BLaER1 (cell line): ENCODE results near the gene PSMB3.

ENCODE experiments used
- H3K27ac ChIP-seq: shearing (Covaris generic); formaldehyde crosslinking; 2 replicates; pipeline ENCODE4 v1.8.1; 2022
- H3K27me3 ChIP-seq: shearing (Covaris generic); formaldehyde crosslinking; 2 replicates; pipeline ENCODE4 v1.8.1; 2022
- H3K36me3 ChIP-seq: shearing (Covaris generic); formaldehyde crosslinking; 2 replicates; pipeline ENCODE4 v1.8.1; 2022
- H3K4me1 ChIP-seq: shearing (Covaris generic); formaldehyde crosslinking; 2 replicates; pipeline ENCODE4 v1.8.1; 2022
- H3K4me2 ChIP-seq: shearing (Covaris generic); formaldehyde crosslinking; 2 replicates; pipeline ENCODE4 v1.8.1; 2022
- H3K4me3 ChIP-seq: shearing (Covaris generic); formaldehyde crosslinking; 2 replicates; pipeline ENCODE4 v1.8.1; 2022
- H3K9ac ChIP-seq: shearing (Covaris generic); formaldehyde crosslinking; 2 replicates; pipeline ENCODE4 v1.8.1; 2022
- H3K9me3 ChIP-seq: shearing (Covaris generic); formaldehyde crosslinking; 2 replicates; pipeline ENCODE4 v1.8.1; 2022
- H4K20me1 ChIP-seq: shearing (Covaris generic); formaldehyde crosslinking; 2 replicates; pipeline ENCODE4 v1.8.1; 2022
- Cebpa-rat ChIP-seq: shearing (Covaris generic); IDR thresholded peaks from 2 replicates; pipeline ENCODE4 v1.8.1; 2022

Gene PSMB3

GRCh38 chr17:38715216-38715943 is 37.2 kb upstream of the PSMB3 start:
- H4K20me1 ChIP-seq: peaks cover 12% of the 10 kb centered on the region
- H3K4me3 ChIP-seq: no peak overlapping the region
- H3K4me2 ChIP-seq: peak overlapping the region; percentile 14; the same call in 1 of the 2 replicates
- H3K27me3 ChIP-seq: no peaks in the 10 kb centered on the region
- H3K9ac ChIP-seq: peak overlapping the region; percentile 16; the same call in 1 of the 2 replicates
- H3K36me3 ChIP-seq: peaks cover 82% of the 10 kb centered on the region
- TF ChIP-seq Cebpa-rat: no peak
- peaks cover 85% of the 10 kb centered on the region for H3K4me1 ChIP-seq
- peak overlapping the region; percentile 62 for H3K27ac ChIP-seq
- no peaks in the 10 kb centered on the region for H3K9me3 ChIP-seq

GRCh38 chr17:38716368-38717005 is 36.1 kb upstream of the PSMB3 start:
- Histone ChIP-seq H3K36me3 (peaks cover 92% of the 10 kb centered on the region), H3K4me2 (no peak overlapping the region), H3K9me3 (no peaks in the 10 kb centered on the region), H4K20me1 (peaks cover 12% of the 10 kb centered on the region; the same call in 1 of the 2 replicates), H3K27ac (peak overlapping the region; percentile 51; the same call in 1 of the 2 replicates), H3K4me1 (peaks cover 85% of the 10 kb centered on the region), H3K4me3 (no peak overlapping the region), H3K9ac (no peak overlapping the region), H3K27me3 (no peaks in the 10 kb centered on the region)
- no peak for TF ChIP-seq Cebpa-rat

GRCh38 chr17:38717139-38717745 is 35.3 kb upstream of the PSMB3 start:
- Histone ChIP-seq H3K36me3 (peaks cover 99% of the 10 kb centered on the region), H4K20me1 (peaks cover 13% of the 10 kb centered on the region; the same call in 1 of the 2 replicates)

DNA sequence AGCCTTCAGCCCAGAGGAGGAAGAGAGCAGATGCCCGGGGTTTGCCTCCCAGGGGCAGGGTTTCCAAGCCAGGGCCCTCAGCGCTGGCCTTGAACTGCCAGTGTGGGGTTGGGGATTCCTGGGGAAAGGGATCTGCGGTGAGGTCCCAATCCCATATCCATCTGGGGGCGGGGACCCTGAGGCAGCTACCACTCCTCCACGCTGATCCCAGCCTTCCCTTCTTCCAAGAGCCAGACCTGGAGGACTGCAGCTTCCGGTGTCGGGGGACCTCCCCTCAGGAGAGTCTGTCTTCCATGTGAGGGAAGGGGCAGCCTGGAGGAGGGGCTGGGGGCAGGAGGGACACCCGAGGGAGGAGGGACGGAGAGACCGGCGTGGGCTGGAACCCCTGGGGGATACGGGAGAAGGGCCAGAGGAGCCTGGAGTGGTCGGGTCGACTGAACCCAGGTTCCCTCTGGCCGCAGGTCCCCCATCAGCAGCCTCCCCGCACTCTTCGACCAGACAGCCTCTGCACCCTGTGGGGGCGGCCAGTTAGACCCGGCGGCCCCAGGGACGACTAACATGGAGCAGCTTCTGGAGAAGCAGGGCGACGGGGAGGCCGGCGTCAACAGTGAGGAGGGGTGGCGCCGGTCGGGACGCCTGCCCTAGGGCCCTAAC is 33.1 kb upstream of the PSMB3 start:
- no peak for TF ChIP-seq Cebpa-rat
- Histone ChIP-seq H4K20me1 (peaks cover 13% of the 10 kb centered on the region; the same call in 1 of the 2 replicates), H3K4me2 (no peak overlapping the region), H3K27me3 (no peaks in the 10 kb centered on the region), H3K9ac (peak overlapping the region; percentile 22; the same call in 1 of the 2 replicates), H3K4me3 (no peak overlapping the region), H3K9me3 (no peaks in the 10 kb centered on the region), H3K4me1 (peaks cover 83% of the 10 kb centered on the region), H3K27ac (no peak overlapping the region), H3K36me3 (peaks cover 97% of the 10 kb centered on the region)

More at GRCh38 chr17:38717139-38717745, 35.3 kb upstream of the PSMB3 start:
- Histone ChIP-seq H3K27me3 (no peaks in the 10 kb centered on the region), H3K9me3 (no peaks in the 10 kb centered on the region), H3K9ac (no peak overlapping the region), H3K4me3 (no peak overlapping the region), H3K27ac (peak overlapping the region; percentile 51; the same call in 1 of the 2 replicates), H3K4me1 (peaks cover 85% of the 10 kb centered on the region), H3K4me2 (no peak overlapping the region)
- TF ChIP-seq Cebpa-rat: no peak

GRCh38 chr17:38719943-38720641 is 32.4 kb upstream of the PSMB3 start:
- Histone ChIP-seq H3K27me3 (no peaks in the 10 kb centered on the region), H4K20me1 (peaks cover 13% of the 10 kb centered on the region; the same call in 1 of the 2 replicates), H3K9ac (no peak overlapping the region), H3K4me1 (peaks cover 83% of the 10 kb centered on the region), H3K4me2 (peak overlapping the region; percentile 66; the same call in 1 of the 2 replicates), H3K4me3 (no peak overlapping the region), H3K27ac (no peak overlapping the region), H3K36me3 (peaks cover 97% of the 10 kb centered on the region), H3K9me3 (no peaks in the 10 kb centered on the region)
- no peak for TF ChIP-seq Cebpa-rat

DNA sequence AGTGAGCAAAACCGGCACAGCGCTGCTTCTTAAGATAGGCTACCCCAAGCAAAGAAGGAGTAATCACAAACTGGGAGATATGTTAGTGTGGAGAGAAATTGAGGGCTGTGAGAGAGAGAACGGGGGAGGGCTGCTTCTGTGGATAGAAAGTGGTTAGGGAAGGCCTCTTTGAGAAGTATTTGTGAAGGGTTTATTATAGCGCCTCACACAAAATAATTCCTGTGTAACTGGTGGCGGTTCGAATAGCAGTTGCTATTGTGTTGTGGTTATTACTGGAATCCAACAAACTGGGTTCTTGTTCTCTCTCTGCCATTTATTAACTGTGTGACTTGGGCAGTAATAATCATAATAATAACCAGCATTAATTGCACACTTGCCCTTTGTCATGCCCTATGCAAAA is 31.6 kb upstream of the PSMB3 start:
- Histone ChIP-seq H3K27ac (no peak overlapping the region), H3K4me3 (no peak overlapping the region), H3K9ac (0 out of 2 replicates have a peak overlapping the region, but pooled peaks have one; percentile 38), H3K36me3 (peaks cover 97% of the 10 kb centered on the region), H3K9me3 (no peaks in the 10 kb centered on the region), H4K20me1 (peaks cover 13% of the 10 kb centered on the region; the same call in 1 of the 2 replicates), H3K4me1 (peaks cover 85% of the 10 kb centered on the region), H3K27me3 (no peaks in the 10 kb centered on the region), H3K4me2 (peak overlapping the region; percentile 66; the same call in 1 of the 2 replicates)
- no peak for TF ChIP-seq Cebpa-rat

- Histone ChIP-seq H3K36me3 (peaks cover 88% of the 10 kb centered on the region), H3K4me3 (no peak overlapping the region), H4K20me1 (peaks cover 13% of the 10 kb centered on the region; the same call in 1 of the 2 replicates), H3K9me3 (no peaks in the 10 kb centered on the region), H3K27ac (peak overlapping the region; percentile 65), H3K27me3 (no peaks in the 10 kb centered on the region), H3K9ac (peak overlapping the region; percentile 60), H3K4me2 (peak overlapping the region; percentile 66), H3K4me1 (peaks cover 86% of the 10 kb centered on the region)
- no peak for TF ChIP-seq Cebpa-rat
These were observed 30.7 kb upstream of the PSMB3 start for GRCh38 chr17:38721802-38722201.

DNA sequence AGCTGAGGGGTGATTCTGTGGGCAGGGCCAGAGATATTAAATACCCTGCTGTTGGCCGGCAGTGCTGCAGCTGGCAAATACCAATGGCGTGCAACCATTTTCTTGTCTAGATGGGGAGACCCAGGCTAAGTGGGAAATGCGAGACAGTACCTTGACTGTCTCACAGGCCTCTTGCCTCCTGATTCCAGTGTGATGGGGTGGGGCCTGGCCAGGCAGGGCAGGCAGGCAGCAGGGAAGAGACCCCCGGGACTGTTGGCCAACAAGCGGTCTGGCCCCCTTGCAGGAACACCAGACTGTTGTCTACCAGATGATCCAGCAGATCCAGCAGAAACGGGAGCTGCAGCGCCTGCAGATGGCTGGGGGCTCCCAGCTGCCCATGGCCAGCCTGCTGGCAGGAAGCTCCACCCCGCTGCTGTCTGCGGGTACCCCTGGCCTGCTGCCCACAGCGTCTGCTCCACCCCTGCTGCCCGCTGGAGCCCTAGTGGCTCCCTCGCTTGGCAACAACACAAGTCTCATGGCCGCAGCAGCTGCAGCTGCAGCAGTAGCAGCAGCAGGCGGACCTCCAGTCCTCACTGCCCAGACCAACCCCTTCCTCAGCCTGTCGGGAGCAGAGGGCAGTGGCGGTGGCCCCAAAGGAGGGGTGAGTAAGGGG is 28.1 kb upstream of the PSMB3 start:
- Histone ChIP-seq H3K27me3 (no peaks in the 10 kb centered on the region), H3K36me3 (peaks cover 67% of the 10 kb centered on the region)

More for the DNA sequence above, 28.1 kb upstream of the PSMB3 start:
- Histone ChIP-seq H4K20me1 (peaks cover 13% of the 10 kb centered on the region; the same call in 1 of the 2 replicates), H3K9me3 (no peaks in the 10 kb centered on the region), H3K4me1 (peaks cover 96% of the 10 kb centered on the region), H3K4me3 (no peak overlapping the region), H3K4me2 (peak overlapping the region; percentile 94), H3K27ac (peak overlapping the region; percentile 51), H3K9ac (0 out of 2 replicates have a peak overlapping the region, but pooled peaks have one; percentile 1)
- TF ChIP-seq Cebpa-rat: no peak
